Skin epidermis (tissue), 12 donors: Measurements from ENCODE around the gene SUFU.
"Not testable (repeated sequence)": the region's sequence is repeated elsewhere in the genome, so short reads cannot be mapped to it uniquely, and the experiment has no call there.

Source experiments
- H3K27ac ChIP-seq, 21 experiments: fragments of 200-600 bp; sonication (generic) in 11 of 21; one replicate each; pipeline ENCODE4 v1.5.0; 2020; ENCODE audit warnings: mild to moderate bottlenecking in 3 of 21, inconsistent platforms in 2 of 21, moderate library complexity in 2 of 21
- H3K4me3 ChIP-seq, 7 experiments: fragments of 200-600 bp; sonication (generic) in 2 of 7; one replicate each; pipeline ENCODE4 v1.5.0; 2020; ENCODE audit warnings: inconsistent platforms in 2 of 7, mild to moderate bottlenecking in 2 of 7, moderate library complexity in 1 of 7

Gene SUFU

GRCh38 chr10:102476466-102477141, 27.2 kb upstream of the SUFU start:
- Histone ChIP-seq H3K4me3 (no peak overlapping the region), H3K27ac (peak overlapping the region in 1 of 21 experiments; percentile 22)

GRCh38 chr10:102479651-102480050, 24.1 kb upstream of the SUFU start:
- no peak overlapping the region for H3K4me3 ChIP-seq
- H3K27ac ChIP-seq: peak overlapping the region in 3 of 21 experiments; percentile 17 to 35 (median 20)

- no peak overlapping the region for H3K4me3 ChIP-seq
- no peak overlapping the region for H3K27ac ChIP-seq
Measured at GRCh38 chr10:102480396-102480795, 23.4 kb upstream of the SUFU start.

GRCh38 chr10:102484021-102484420, 19.8 kb upstream of the SUFU start:
- no peak overlapping the region for H3K27ac ChIP-seq
- H3K4me3 ChIP-seq: no peak overlapping the region

- H3K27ac ChIP-seq: no peak overlapping the region
Measured at GRCh38 chr10:102485093-102485784, 18.5 kb upstream of the SUFU start.

GRCh38 chr10:102491136-102491535, 12.6 kb upstream of the SUFU start:
- Histone ChIP-seq H3K4me3 (no peak overlapping the region), H3K27ac (no peak overlapping the region)

More at GRCh38 chr10:102485093-102485784, 18.5 kb upstream of the SUFU start:
- H3K4me3 ChIP-seq: no peak overlapping the region

- Histone ChIP-seq H3K27ac (peak overlapping the region in 10 of 21 experiments; percentile 3 to 61 (median 36)), H3K4me3 (no peak overlapping the region)
Measured at GRCh38 chr10:102492344-102492939, 11.3 kb upstream of the SUFU start.

GRCh38 chr10:102492983-102493382, 10.8 kb upstream of the SUFU start:
- H3K4me3 ChIP-seq: no peak overlapping the region
- H3K27ac ChIP-seq: peak overlapping the region in 10 of 21 experiments; percentile 3 to 62 (median 46)

- peak overlapping the region in 12 of 21 experiments; percentile 4 to 62 (median 44) for H3K27ac ChIP-seq
Measured at GRCh38 chr10:102493771-102494170, 10.0 kb upstream of the SUFU start.

GRCh38 chr10:102497545-102497944, 6.2 kb upstream of the SUFU start:
- Histone ChIP-seq H3K4me3 (no peak overlapping the region), H3K27ac (peak overlapping the region in 1 of 21 experiments; percentile 4)

More at GRCh38 chr10:102493771-102494170, 10.0 kb upstream of the SUFU start:
- H3K4me3 ChIP-seq: no peak overlapping the region

- Histone ChIP-seq H3K27ac (no peak overlapping the region), H3K4me3 (no peak overlapping the region)
Measured at GRCh38 chr10:102499356-102499755, 4.4 kb upstream of the SUFU start.

GRCh38 chr10:102500686-102501085, 3.1 kb upstream of the SUFU start:
- not testable (repeated sequence) for H3K4me3 ChIP-seq
- H3K27ac ChIP-seq: peak overlapping the region in 4 of 21 experiments; percentile 20 to 90 (median 82)

- peak overlapping the region; percentile 63 to 90 (median 83) for H3K4me3 ChIP-seq
- H3K27ac ChIP-seq: peak overlapping the region in 20 of 21 experiments; percentile 20 to 94 (median 77)
Measured at GRCh38 chr10:102501201-102502028, 2.4 kb upstream of the SUFU start.

GRCh38 chr10:102502029-102502336, 1.8 kb upstream of the SUFU start:
- peak overlapping the region; percentile 63 to 90 (median 83) for H3K4me3 ChIP-seq
- peak overlapping the region in 20 of 21 experiments; percentile 76 to 94 (median 88) for H3K27ac ChIP-seq

GRCh38 chr10:102502337-102503151, 1.2 kb upstream of the SUFU start, which contains the start of gene ACTR1A:
ACTR1A (minus strand) TSS chr10:102502712; CDS start chr10:102502647, 65 bp downstream.
- H3K27ac ChIP-seq: peak within 1 kb of the TSS; percentile 51 to 94 (median 88)
- H3K4me3 ChIP-seq: peak within 1 kb of the TSS; percentile 63 to 99 (median 87)

GRCh38 chr10:102504179-102504975, 605 bp downstream of the SUFU start:
- Histone ChIP-seq H3K27ac (peak overlapping the region; percentile 68 to 94 (median 90)), H3K4me3 (peak overlapping the region; percentile 77 to 99 (median 92))

- Histone ChIP-seq H3K4me3 (peak overlapping the region; percentile 77 to 99 (median 92)), H3K27ac (peak overlapping the region in 19 of 21 experiments; percentile 78 to 94 (median 90))
Measured at GRCh38 chr10:102504976-102505300, 1.2 kb downstream of the SUFU start.
